NCI-H82 treated with DMSO at 0.1 percent for 48 hours (cell line): Measurements from ENCODE around the gene SLC38A6.
A peak's percentile ranks its signal among the peaks of the same experiment; 100 is the strongest.
"Not testable (repeated sequence)": the region's sequence is repeated elsewhere in the genome, so short reads cannot be mapped to it uniquely, and the experiment has no call there.

ENCODE experiments used
- DNase-seq: peaks from one replicate; lab custom pipeline; 2025; ENCODE audit not compliant: unreplicated experiment; lab: John Stamatoyannopoulos, UW

Gene SLC38A6

GRCh38 chr14:61048640-61049039 is 67.6 kb downstream of the SLC38A6 start:
- DNase-seq: no peak

GRCh38 chr14:61050417-61050816 is 69.4 kb downstream of the SLC38A6 start:
- DNase-seq: no peak

GRCh38 chr14:61051051-61051450 is 70.0 kb downstream of the SLC38A6 start:
- no peak for DNase-seq

- no peak for DNase-seq
Measured at GRCh38 chr14:61051621-61052020, 70.6 kb downstream of the SLC38A6 start.

GRCh38 chr14:61063461-61063860 is 82.4 kb downstream of the SLC38A6 start:
- no peak for DNase-seq

- DNase-seq: peak; percentile 32
Measured at GRCh38 chr14:61064210-61064609, 83.2 kb downstream of the SLC38A6 start.

GRCh38 chr14:61064856-61065255 is 83.8 kb downstream of the SLC38A6 start:
- DNase-seq: no peak

- DNase-seq: no peak
Measured at GRCh38 chr14:61065656-61066055, 84.6 kb downstream of the SLC38A6 start.

GRCh38 chr14:61072442-61072841 is 91.4 kb downstream of the SLC38A6 start:
- not testable (repeated sequence) for DNase-seq

- DNase-seq: no peak
Measured at GRCh38 chr14:61074852-61075251, 93.8 kb downstream of the SLC38A6 start.

- DNase-seq: no peak
Measured at GRCh38 chr14:61076556-61076955, 95.5 kb downstream of the SLC38A6 start.

GRCh38 chr14:61077437-61077836 is 96.4 kb downstream of the SLC38A6 start:
- no peak for DNase-seq

- no peak for DNase-seq
Measured at GRCh38 chr14:61077951-61078720, 97.1 kb downstream of the SLC38A6 start.

GRCh38 chr14:61080591-61081010 is 99.6 kb downstream of the SLC38A6 start:
- no peak for DNase-seq

GRCh38 chr14:61088081-61088480 is 107.0 kb downstream of the SLC38A6 start:
- DNase-seq: no peak

- no peak for DNase-seq
Measured at GRCh38 chr14:61089126-61089750, 108.2 kb downstream of the SLC38A6 start.

GRCh38 chr14:61090432-61091216 is 109.6 kb downstream of the SLC38A6 start:
- DNase-seq: no peak

- no peak for DNase-seq
Measured at GRCh38 chr14:61091657-61092273, 110.7 kb downstream of the SLC38A6 start.

- not testable (repeated sequence) for DNase-seq
Measured at GRCh38 chr14:61098096-61098495, 117.1 kb downstream of the SLC38A6 start.

GRCh38 chr14:61098721-61099120 is 117.7 kb downstream of the SLC38A6 start:
- no peak for DNase-seq

- DNase-seq: no peak
Measured at GRCh38 chr14:61099216-61099835, 118.3 kb downstream of the SLC38A6 start.
